Endothelial cell (in vitro differentiated cells): Measurements from ENCODE around the gene XRCC5. TPM values are rescaled to one million over a fixed set of nuclear protein-coding genes. Genes with fewer than 3 reads are reported as not detected.
A peak's percentile ranks its signal among the peaks of the same experiment; 100 is the strongest.
"Not testable (repeated sequence)": the region's sequence is repeated elsewhere in the genome, so short reads cannot be mapped to it uniquely, and the experiment has no call there.

Experiments used
- DNase-seq: peaks from one replicate; pipeline ENCODE4 v3.0.0; 2021; ENCODE audit warnings: low spot score
- H3K27ac Mint-ChIP-seq: one replicate; pipeline ENCODE4 v1.8.0; 2021; ENCODE audit warnings: mixed read lengths, inconsistent platforms; ENCODE audit not compliant: unreplicated experiment
- H3K27me3 Mint-ChIP-seq: one replicate; pipeline ENCODE4 v1.8.0; 2021; ENCODE audit warnings: mild to moderate bottlenecking, moderate library complexity, mixed read lengths, inconsistent platforms; ENCODE audit not compliant: unreplicated experiment
- H3K36me3 Mint-ChIP-seq: one replicate; pipeline ENCODE4 v1.8.0; 2021; ENCODE audit warnings: mild to moderate bottlenecking, low read depth, mixed read lengths, inconsistent platforms; ENCODE audit not compliant: unreplicated experiment
- H3K4me1 Mint-ChIP-seq: one replicate; pipeline ENCODE4 v1.8.0; 2021; ENCODE audit warnings: mild to moderate bottlenecking, mixed read lengths, inconsistent platforms; ENCODE audit not compliant: unreplicated experiment
- H3K4me3 Mint-ChIP-seq: one replicate; pipeline ENCODE4 v1.8.0; 2021; ENCODE audit warnings: mild to moderate bottlenecking, mixed read lengths, inconsistent platforms; ENCODE audit not compliant: unreplicated experiment
- H3K9me3 Mint-ChIP-seq: one replicate; pipeline ENCODE4 v1.8.0; 2021; ENCODE audit warnings: mixed read lengths, inconsistent platforms; ENCODE audit not compliant: unreplicated experiment
- total RNA-seq: library from RNA; stranded (reverse); fragmentation: NEBNext Ultra II Directional; extraction: Animal tissue kit (Norgen Biotek cat#: 25700); gene quantifications from one replicate; pipeline ENCODE4 v1.2.1, GENCODE V29; 2021; ENCODE audit not compliant: unreplicated experiment
- TF ChIP-seq, protein P1 (sequence below): fragments of 200-600 bp; sonication (generic); IDR thresholded peaks from one replicate; pipeline ENCODE4 v1.5.0; 2021; ENCODE audit warnings: antibody characterized with exemption; ENCODE audit not compliant: unreplicated experiment

The XRCC5 gene
- total RNA-seq, 1 donor from 2014 or later = 365 TPM

DNA sequence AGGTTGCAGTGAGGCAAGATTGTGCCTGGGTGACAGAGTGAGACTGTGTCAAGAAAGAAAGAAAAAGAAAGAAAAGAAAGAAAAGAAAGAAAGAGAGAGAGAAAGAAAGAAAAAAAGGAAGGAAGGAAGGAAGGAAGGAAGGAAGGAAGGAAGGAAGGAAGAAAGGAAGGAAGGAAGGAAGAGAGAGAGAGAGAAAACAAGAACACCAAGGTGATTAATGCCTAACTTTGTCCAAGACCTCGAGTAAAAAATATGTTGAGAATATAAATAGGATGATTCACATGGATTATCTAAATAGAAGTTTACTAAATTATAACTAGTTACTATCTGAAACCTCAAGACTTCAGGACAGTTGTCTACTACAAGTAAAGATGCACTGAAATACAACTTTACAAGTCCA is 34.8 kb upstream of the XRCC5 start:
- Mint-ChIP-seq H3K27ac (no peak overlapping the region), H3K27me3 (no peaks in the 10 kb centered on the region), H3K4me1 (peaks cover 9% of the 10 kb centered on the region), H3K9me3 (no peaks in the 10 kb centered on the region), H3K36me3 (no peaks in the 10 kb centered on the region), H3K4me3 (no peak overlapping the region)
- TF ChIP-seq, protein P1, sequence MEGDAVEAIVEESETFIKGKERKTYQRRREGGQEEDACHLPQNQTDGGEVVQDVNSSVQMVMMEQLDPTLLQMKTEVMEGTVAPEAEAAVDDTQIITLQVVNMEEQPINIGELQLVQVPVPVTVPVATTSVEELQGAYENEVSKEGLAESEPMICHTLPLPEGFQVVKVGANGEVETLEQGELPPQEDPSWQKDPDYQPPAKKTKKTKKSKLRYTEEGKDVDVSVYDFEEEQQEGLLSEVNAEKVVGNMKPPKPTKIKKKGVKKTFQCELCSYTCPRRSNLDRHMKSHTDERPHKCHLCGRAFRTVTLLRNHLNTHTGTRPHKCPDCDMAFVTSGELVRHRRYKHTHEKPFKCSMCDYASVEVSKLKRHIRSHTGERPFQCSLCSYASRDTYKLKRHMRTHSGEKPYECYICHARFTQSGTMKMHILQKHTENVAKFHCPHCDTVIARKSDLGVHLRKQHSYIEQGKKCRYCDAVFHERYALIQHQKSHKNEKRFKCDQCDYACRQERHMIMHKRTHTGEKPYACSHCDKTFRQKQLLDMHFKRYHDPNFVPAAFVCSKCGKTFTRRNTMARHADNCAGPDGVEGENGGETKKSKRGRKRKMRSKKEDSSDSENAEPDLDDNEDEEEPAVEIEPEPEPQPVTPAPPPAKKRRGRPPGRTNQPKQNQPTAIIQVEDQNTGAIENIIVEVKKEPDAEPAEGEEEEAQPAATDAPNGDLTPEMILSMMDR = no peak
- DNase-seq = no peak

DNA sequence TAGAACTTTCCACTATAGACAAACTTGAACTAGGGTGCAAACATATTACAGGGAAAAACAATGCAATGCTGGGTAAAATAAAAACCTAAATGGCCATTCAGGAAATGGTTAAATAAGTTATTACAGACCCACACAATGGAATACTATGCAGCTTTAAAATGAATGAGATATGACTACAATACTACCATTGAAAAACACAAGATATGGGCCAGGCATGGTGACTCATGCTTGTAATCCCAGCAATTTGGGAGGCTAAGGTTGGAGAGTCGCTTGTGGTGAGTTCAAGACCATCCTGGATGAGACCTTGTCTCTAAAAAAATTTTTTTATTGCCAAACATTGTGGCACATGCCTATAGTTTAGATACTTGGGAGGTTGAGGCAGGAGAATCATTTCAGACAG is 34.4 kb upstream of the XRCC5 start:
- DNase-seq = no peak
- Mint-ChIP-seq H3K9me3 (no peaks in the 10 kb centered on the region), H3K27ac (no peak overlapping the region), H3K27me3 (no peaks in the 10 kb centered on the region), H3K4me1 (peaks cover 9% of the 10 kb centered on the region), H3K4me3 (no peak overlapping the region), H3K36me3 (no peaks in the 10 kb centered on the region)
- TF ChIP-seq, protein P1 = no peak

DNA sequence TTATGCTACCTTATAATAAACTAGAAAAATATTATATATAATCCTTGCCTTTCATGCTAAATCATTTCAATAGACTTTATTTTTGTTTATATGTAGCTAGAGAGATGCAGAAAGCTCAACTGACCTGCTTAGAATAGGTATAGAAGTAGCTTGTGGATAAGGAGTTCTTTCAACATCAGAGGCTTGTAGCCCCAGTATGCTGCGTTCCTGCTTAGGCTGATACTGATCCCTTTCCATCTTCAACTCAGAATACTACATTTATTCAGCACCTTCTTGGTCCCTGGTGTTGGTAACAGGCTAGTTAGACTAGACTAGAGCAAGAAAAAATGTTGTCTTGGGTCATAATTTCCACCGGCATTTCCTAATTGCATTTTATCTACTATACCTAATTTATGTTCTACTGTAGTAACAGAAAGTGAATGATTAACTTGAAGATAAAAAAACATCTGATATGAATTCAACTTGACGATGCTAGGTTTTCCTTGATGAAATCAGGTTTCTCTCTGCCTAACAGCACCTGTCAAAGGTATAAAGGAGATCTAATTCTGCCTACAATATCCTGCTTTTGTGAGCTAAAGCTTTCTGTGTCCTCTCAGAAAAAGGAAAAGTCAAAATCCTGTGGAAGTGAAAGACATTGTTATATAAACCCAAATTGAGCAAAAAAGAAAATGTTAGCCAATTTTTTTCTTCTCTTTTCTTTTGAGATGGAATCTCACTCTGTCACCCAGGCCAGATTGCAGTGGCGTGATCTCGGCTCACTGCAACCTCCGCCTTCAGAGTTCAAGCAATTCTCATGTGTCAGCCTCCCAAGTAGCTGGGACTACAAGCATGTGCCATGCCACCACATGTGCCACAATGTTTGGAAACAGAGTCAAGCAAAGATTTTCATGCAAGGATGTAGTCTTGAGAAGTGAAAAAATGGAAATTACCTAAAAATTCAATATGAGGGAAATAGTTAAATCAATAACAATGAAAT is 33.4 kb upstream of the XRCC5 start:
- DNase-seq = no peak
- Mint-ChIP-seq H3K4me3 (no peak overlapping the region), H3K4me1 (peaks cover 12% of the 10 kb centered on the region), H3K27me3 (no peaks in the 10 kb centered on the region), H3K27ac (peak overlapping the region; percentile 17), H3K9me3 (no peaks in the 10 kb centered on the region), H3K36me3 (no peaks in the 10 kb centered on the region)
- TF ChIP-seq, protein P1 = no peak

DNA sequence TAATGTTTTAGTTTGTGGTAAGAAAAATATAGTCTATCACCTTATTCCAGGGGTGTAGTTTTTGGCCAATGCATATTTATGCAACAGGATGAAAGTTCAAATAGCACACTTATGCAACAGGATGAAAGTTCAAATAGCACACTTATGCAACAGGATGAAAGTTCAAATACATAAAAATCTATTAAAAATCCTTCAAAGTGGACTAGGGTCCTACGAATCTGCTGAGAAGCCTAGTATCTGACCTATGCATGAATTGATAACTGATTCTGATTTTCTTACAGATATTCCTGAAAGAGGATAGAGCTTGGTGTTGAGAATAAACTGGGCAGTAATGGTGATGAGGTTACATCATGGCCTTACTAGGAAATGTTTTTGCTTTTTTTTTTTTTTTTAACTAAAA is 30.4 kb upstream of the XRCC5 start:
- Mint-ChIP-seq H3K27me3 (peaks cover 2% of the 10 kb centered on the region), H3K4me1 (peaks cover 32% of the 10 kb centered on the region), H3K4me3 (no peak overlapping the region), H3K9me3 (no peaks in the 10 kb centered on the region), H3K27ac (no peak overlapping the region), H3K36me3 (no peaks in the 10 kb centered on the region)
- no peak for DNase-seq
- TF ChIP-seq, protein P1 = no peak

DNA sequence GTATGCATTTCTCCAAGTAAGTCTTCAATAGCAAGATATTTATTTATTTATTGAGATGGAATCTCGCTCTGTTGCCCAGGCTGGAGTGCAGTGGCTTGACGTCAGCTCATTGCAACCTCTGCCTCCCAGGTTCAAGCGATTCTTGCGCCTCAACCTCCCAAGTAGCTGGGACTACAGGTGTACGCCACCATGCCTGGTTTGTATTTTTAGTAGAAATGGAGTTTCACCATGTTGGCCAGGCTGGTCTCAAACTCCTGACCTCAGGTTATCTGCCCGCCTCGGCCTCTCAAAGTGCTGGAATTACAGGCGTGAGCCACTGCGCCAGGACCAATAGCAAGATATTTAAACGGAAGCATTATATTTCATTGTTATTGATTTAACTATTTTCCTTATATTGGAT is 29.1 kb upstream of the XRCC5 start:
- H3K4me3 Mint-ChIP-seq, H3K27me3 Mint-ChIP-seq, H3K27ac Mint-ChIP-seq, H3K9me3 Mint-ChIP-seq, H3K36me3 Mint-ChIP-seq, DNase-seq: not testable (repeated sequence)
- H3K4me1 Mint-ChIP-seq = peaks cover 41% of the 10 kb centered on the region
